GM12878 (cell line): ENCODE data around the gene CITED2. TPM values are rescaled to one million over a fixed set of nuclear protein-coding genes. Genes with fewer than 3 reads are reported as not detected.

Source experiments
- ATAC-seq: fragments of 200-7000 bp; cut with Tn5 transposase; 3 replicates; pipeline ENCODE4 v1.9.1; 2020; ENCODE audit warnings: mild to moderate bottlenecking, moderate library complexity
- BruUV-seq: library from RNA; stranded (reverse); fragments of 400-500 nt; replicated peaks from 2 replicates; lab custom pipeline; 2021; lab: Mats Ljungman, UMichigan
- CTCF ChIA-PET: fragments of 300-600 bp; sonication (Branson Sonifier 250); formaldehyde crosslinking; extraction: SDS; loops from one replicate; lab custom pipeline; 2021; ENCODE audit warnings: inconsistent platforms; lab: Yijun Ruan, JAX
- POLR2A ChIA-PET: fragments of 350-600 bp; formaldehyde crosslinking; extraction: SDS; loops from one replicate; lab custom pipeline; 2021; ENCODE audit warnings: inconsistent platforms; lab: Charles Lee
- RAD21 ChIA-PET: fragments of 300-600 bp; sonication (Branson Sonifier 250); formaldehyde crosslinking; loops from one replicate; lab custom pipeline; 2023; ENCODE audit warnings: antibody characterized with exemption; ENCODE audit not compliant: unreplicated experiment; lab: Charles Lee
- SMC1A ChIA-PET: fragments of 300-600 bp; sonication (Branson Sonifier 250); formaldehyde crosslinking; loops from one replicate; lab custom pipeline; 2023; ENCODE audit not compliant: unreplicated experiment, uncharacterized antibody; lab: Charles Lee
- DNase-seq: peaks from one replicate; pipeline ENCODE4 v3.0.0-alpha.2; 2011; ENCODE audit warnings: low read depth, low spot score
- FAIRE-seq: peaks from 3 replicates; lab custom pipeline; 2011; peaks lifted over from hg19 to GRCh38; lab: Jason Lieb, UNC
- H2AFZ ChIP-seq: 2 replicates; pipeline ENCODE4 v1.6.0; 2011; ENCODE audit warnings: low read depth, low read length, control low read depth; ENCODE audit not compliant: control insufficient read depth
- H3K27ac ChIP-seq: 2 replicates; pipeline ENCODE4 v1.5.1; 2011; ENCODE audit warnings: control low read depth; ENCODE audit not compliant: control insufficient read depth, insufficient read depth
- H3K27me3 ChIP-seq, 2 experiments: replicated peaks in 1 of 2; 2 replicates each; pipeline versions ENCODE4 v1.6.0 to v1.6.1; 2011; ENCODE audit warnings: low read length in 1 of 2; ENCODE audit not compliant: control insufficient read depth in 2 of 2, insufficient read depth in 2 of 2
- H3K36me3 ChIP-seq, 2 experiments: 2 replicates each; pipeline ENCODE4 v1.5.1; 2011; ENCODE audit warnings: low read length in 1 of 2; ENCODE audit not compliant: control insufficient read depth in 2 of 2, insufficient read depth in 2 of 2
- H3K4me1 ChIP-seq: 2 replicates; pipeline ENCODE4 v1.6.1; 2011; ENCODE audit warnings: mild to moderate bottlenecking, low read length, moderate library complexity, mixed read lengths; ENCODE audit not compliant: control insufficient read depth, insufficient read depth
- H3K4me2 ChIP-seq: 2 replicates; pipeline ENCODE4 v1.6.0; 2011; ENCODE audit warnings: control low read depth; ENCODE audit not compliant: control insufficient read depth, insufficient read depth
- H3K4me3 ChIP-seq: fragments of 200-600 bp; sonication (generic); 2 replicates; pipeline ENCODE4 v1.5.1; 2016
- H3K79me2 ChIP-seq: 2 replicates; pipeline ENCODE4 v1.6.0; 2011; ENCODE audit warnings: low read length; ENCODE audit not compliant: control insufficient read depth, insufficient read depth
- H3K9ac ChIP-seq: 2 replicates; pipeline ENCODE4 v1.8.0; 2011; ENCODE audit warnings: low read length, control low read depth, mixed read lengths; ENCODE audit not compliant: control insufficient read depth, insufficient read depth
- H3K9me3 ChIP-seq: replicated peaks from 3 replicates; pipeline ENCODE4 v1.5.1; 2011; ENCODE audit warnings: mild to moderate bottlenecking, low read length; ENCODE audit not compliant: control insufficient read depth, insufficient read depth
- H4K20me1 ChIP-seq: 2 replicates; pipeline ENCODE4 v1.6.0; 2011; ENCODE audit not compliant: control insufficient read depth, insufficient read depth
- CHD1 ChIP-seq: IDR thresholded peaks from 2 replicates; pipeline ENCODE4 v1.6.1; 2012; ENCODE audit warnings: low read depth, low read length, improper control_type of control experiment
- CHD4 ChIP-seq: fragments of 200-600 bp; sonication (generic); IDR thresholded peaks from 2 replicates; pipeline ENCODE4 v1.6.1; 2016; ENCODE audit warnings: mild to moderate bottlenecking
- FOXK2 ChIP-seq: fragments of 450-650 bp; IDR thresholded peaks from 2 replicates; pipeline ENCODE4 v1.6.1; 2017; ENCODE audit warnings: mild to moderate bottlenecking, moderate library complexity
- KAT2A ChIP-seq: conservative IDR thresholded peaks from 2 replicates; pipeline ENCODE4 v1.6.1; 2011; ENCODE audit warnings: low read depth, low read length; ENCODE audit not compliant: control insufficient read depth
- NBN ChIP-seq: fragments of 450-650 bp; IDR thresholded peaks from 2 replicates; pipeline ENCODE4 v1.6.1; 2016
- NKRF ChIP-seq: fragments of 450-650 bp; conservative IDR thresholded peaks from 2 replicates; pipeline ENCODE4 v1.6.1; 2017; ENCODE audit warnings: mild to moderate bottlenecking, moderate library complexity
- NR2C1 ChIP-seq: fragments of 450-650 bp; IDR thresholded peaks from 2 replicates; pipeline ENCODE4 v1.6.1; 2017; ENCODE audit warnings: antibody characterized with exemption, mild to moderate bottlenecking, moderate library complexity
- PAX8 ChIP-seq: fragments of 450-650 bp; IDR thresholded peaks from 2 replicates; pipeline ENCODE4 v1.6.1; 2017; ENCODE audit warnings: mild to moderate bottlenecking, moderate library complexity
- PKNOX1 ChIP-seq: fragments of 450-650 bp; IDR thresholded peaks from 2 replicates; pipeline ENCODE4 v1.6.1; 2016; ENCODE audit warnings: mild to moderate bottlenecking
- POLR2AphosphoS2 ChIP-seq: IDR thresholded peaks from 2 replicates; pipeline ENCODE4 v1.6.1; 2011; ENCODE audit warnings: low read depth, mild to moderate bottlenecking, low read length, improper control_type of control experiment, moderate library complexity
- PRDM15 ChIP-seq: fragments of 450-650 bp; formaldehyde crosslinking; IDR thresholded peaks from 2 replicates; pipeline ENCODE4 v1.4.0; 2020; ENCODE audit warnings: mild to moderate bottlenecking, moderate library complexity
- WGBS: methylation state at CpG from one replicate; pipeline ENCODE4 v1.1.6; 2016; ENCODE audit warnings: low lambda C conversion rate; ENCODE audit not compliant: insufficient replicate concordance, insufficient coverage; ENCODE audit errors: missing lambda C conversion rate; 5-methylcytosine and 5-hydroxymethylcytosine counted together
- in situ Hi-C: fragments of 300-500 bp; cut with MboI; formaldehyde crosslinking; loops from 9 replicates; pipeline ENCODE4 v1.14.3; 2018; ENCODE audit warnings: mixed read lengths
- intact Hi-C: fragments of 100-400 bp; cut with micrococcal nuclease; formaldehyde crosslinking; loops from one replicate; pipeline ENCODE4 v1.14.2; 2022; ENCODE audit not compliant: unreplicated experiment
- polyA plus RNA-seq, 11 experiments: library from polyadenylated mRNA; depleted of rRNA in 4 of 11; unstranded in 6 of 11; stranded (reverse) in 5 of 11; fragments of >200 nt; fragmentation: Nextera tagmentation in 4 of 11; fragmentation: Illumina TruSeq in 1 of 11; extraction: Ambion mirVana in 4 of 11; extraction: Trizol in 1 of 11; gene quantifications; 1 replicate in 1 of 11; 2 replicates in 10 of 11; pipeline versions ENCODE4 v1.2.1 to v1.2.3, GENCODE V29; 2011 to 2016; ENCODE audit warnings: inconsistent platforms in 2 of 11, missing spikeins in 2 of 11, low read depth in 1 of 11
- total RNA-seq, 4 experiments: library from RNA; depleted of rRNA in 3 of 4; stranded (reverse); fragments of >200 nt in 3 of 4; fragmentation: Illumina TruSeq in 1 of 4; extraction: Trizol in 1 of 4; gene quantifications; 2 replicates each; pipeline versions ENCODE4 v1.2.1 to v1.2.3, GENCODE V29; 2013 to 2021

The CITED2 gene
- total and polyA plus RNA-seq, 10 of the 15 experiments (the other 5 are each of a cell fraction or from before 2014, with no cell fraction given) = 0.08 to 20.0 (median 7.3) TPM

- ChIA-PET RAD21 (interaction anchor here (1.2 to 2.6 kb wide), 2 partner anchors 17 to 373 kb away, joined by 3 to 12 read pairs; partner anchors contain the start of gene CITED2), CTCF (interaction anchor here (1.3 kb wide), 1 partner anchor 27 kb away, joined by 5 read pairs; no protein-coding TSS in a partner anchor), SMC1A (interaction anchor here (1.0 to 2.6 kb wide), 3 partner anchors 11 to 118 kb away, joined by 3 to 18 read pairs (median 3); partner anchors contain the start of gene CITED2), POLR2A (interaction anchor here (0.6 kb wide), 1 partner anchor 30 kb away, joined by 3 read pairs; no protein-coding TSS in a partner anchor)
- Histone ChIP-seq H3K4me1 (no peaks in the 10 kb centered on the region), H4K20me1 (no peaks in the 10 kb centered on the region), H3K79me2 (no peaks in the 10 kb centered on the region), H3K27ac (no peak overlapping the region), H3K9me3 (no peaks in the 10 kb centered on the region), H2AFZ (no peak overlapping the region), H3K4me3 (no peak overlapping the region), H3K9ac (no peak overlapping the region), H3K4me2 (no peak overlapping the region), H3K36me3 (no peaks in the 10 kb centered on the region), H3K27me3 (no peaks in the 10 kb centered on the region)
- DNase-seq (no peak), FAIRE-seq (no peak), ATAC-seq (no peak)
- intact Hi-C loops = no loop called here
- no TSS peak for BruUV-seq
- TF ChIP-seq NBN = no peak
- TF ChIP-seq FOXK2 = no peak
- TF ChIP-seq PKNOX1 = no peak
- TF ChIP-seq CHD4 = no peak
- WGBS = 92% methylated on average over 3 of the region's 3 CpGs
- in situ Hi-C loops = no loop called here
These were observed 17.3 kb upstream of the CITED2 start for GRCh38 chr6:139391709-139392108.

- no peak for FAIRE-seq
- Histone ChIP-seq H3K27me3 (no peaks in the 10 kb centered on the region), H3K9me3 (no peaks in the 10 kb centered on the region), H3K9ac (no peak overlapping the region), H3K27ac (no peak overlapping the region), H3K36me3 (no peaks in the 10 kb centered on the region), H4K20me1 (no peaks in the 10 kb centered on the region), H3K4me3 (no peak overlapping the region), H3K4me2 (no peak overlapping the region), H2AFZ (no peak overlapping the region), H3K79me2 (no peaks in the 10 kb centered on the region), H3K4me1 (no peaks in the 10 kb centered on the region)
- BruUV-seq = no TSS peak
- CTCF ChIA-PET = no interaction called here
- WGBS = 64% methylated on average over 2 of the region's 2 CpGs
- DNase-seq = no peak
- intact Hi-C loops = no loop called here
- POLR2A ChIA-PET = no interaction called here
- in situ Hi-C loops = no loop called here
- RAD21 ChIA-PET = interaction anchor here (0.6 to 2.6 kb wide), 3 partner anchors 16 to 56 kb away, joined by 3 to 12 read pairs (median 3); partner anchors contain the start of gene CITED2
- SMC1A ChIA-PET = no interaction called here
- no peak for ATAC-seq
- TF ChIP-seq CHD1 (no peak), POLR2AphosphoS2 (no peak), PAX8 (no peak), PRDM15 (CRISPR knock-in tag) (no peak), CHD4 (no peak), NR2C1 (no peak), NKRF (no peak), KAT2A (no peak)
These were observed 16.0 kb upstream of the CITED2 start for GRCh38 chr6:139390447-139390846.
